ENCODE results near the gene SPTSSA. TPM values are rescaled to one million over a fixed set of nuclear protein-coding genes. Genes with fewer than 3 reads are reported as not detected.

Gene SPTSSA
- total RNA-seq, 1 experiment from 2014 or later = 14.0 TPM

- Histone ChIP-seq H4K20me1 (ENCODE audit: low read length) (no peaks in the 10 kb centered on the region), H3K9me2 (replicated peaks; ENCODE audit: low read length) (no peaks in the 10 kb centered on the region), H3K27ac (ENCODE audit: low read length) (no peak overlapping the region), H3K27me3 (ENCODE audit: low read length) (no peaks in the 10 kb centered on the region), H3K4me2 (ENCODE audit: low read length) (no peak overlapping the region), H3K9me3 (ENCODE audit: low read length) (no peaks in the 10 kb centered on the region), H3F3A (ENCODE audit: low read length, unreplicated experiment) (no peaks in the 10 kb centered on the region), H3K4me3 (ENCODE audit: low read length) (no peak overlapping the region), H3K4me1 (ENCODE audit: insufficient read depth, low read length) (no peaks in the 10 kb centered on the region), H3K9ac (ENCODE audit: low read length) (no peak overlapping the region), H3K79me2 (ENCODE audit: low read length) (no peaks in the 10 kb centered on the region), H2AFZ (ENCODE audit: low read length) (no peak overlapping the region), H3K36me3 (ENCODE audit: low read depth, low read length) (no peaks in the 10 kb centered on the region)
- no TSS peak for BruUV-seq (replicated peaks)
- TF ChIP-seq EZH2phosphoT487 (IDR thresholded peaks at IDR 0.05; ENCODE audit: borderline replicate concordance, low read length) (no peak), EZH2 (IDR thresholded peaks at IDR 0.05; ENCODE audit: low read length, unreplicated experiment) (no peak)
- TF ChIP-seq, protein P1, sequence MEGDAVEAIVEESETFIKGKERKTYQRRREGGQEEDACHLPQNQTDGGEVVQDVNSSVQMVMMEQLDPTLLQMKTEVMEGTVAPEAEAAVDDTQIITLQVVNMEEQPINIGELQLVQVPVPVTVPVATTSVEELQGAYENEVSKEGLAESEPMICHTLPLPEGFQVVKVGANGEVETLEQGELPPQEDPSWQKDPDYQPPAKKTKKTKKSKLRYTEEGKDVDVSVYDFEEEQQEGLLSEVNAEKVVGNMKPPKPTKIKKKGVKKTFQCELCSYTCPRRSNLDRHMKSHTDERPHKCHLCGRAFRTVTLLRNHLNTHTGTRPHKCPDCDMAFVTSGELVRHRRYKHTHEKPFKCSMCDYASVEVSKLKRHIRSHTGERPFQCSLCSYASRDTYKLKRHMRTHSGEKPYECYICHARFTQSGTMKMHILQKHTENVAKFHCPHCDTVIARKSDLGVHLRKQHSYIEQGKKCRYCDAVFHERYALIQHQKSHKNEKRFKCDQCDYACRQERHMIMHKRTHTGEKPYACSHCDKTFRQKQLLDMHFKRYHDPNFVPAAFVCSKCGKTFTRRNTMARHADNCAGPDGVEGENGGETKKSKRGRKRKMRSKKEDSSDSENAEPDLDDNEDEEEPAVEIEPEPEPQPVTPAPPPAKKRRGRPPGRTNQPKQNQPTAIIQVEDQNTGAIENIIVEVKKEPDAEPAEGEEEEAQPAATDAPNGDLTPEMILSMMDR (conservative IDR thresholded peaks at IDR 0.05; ENCODE audit: low read depth, low read length) = no peak
- ChIA-PET CTCF (no interaction called here), POLR2A (ENCODE audit: unreplicated experiment) (no interaction called here)
- intact Hi-C loops (cut with micrococcal nuclease) = no loop called here
- DNase-seq = no peak
- ATAC-seq = no peak
Measured at GRCh38 chr14:34474187-34474679, 12.2 kb upstream of the SPTSSA start.

DNA sequence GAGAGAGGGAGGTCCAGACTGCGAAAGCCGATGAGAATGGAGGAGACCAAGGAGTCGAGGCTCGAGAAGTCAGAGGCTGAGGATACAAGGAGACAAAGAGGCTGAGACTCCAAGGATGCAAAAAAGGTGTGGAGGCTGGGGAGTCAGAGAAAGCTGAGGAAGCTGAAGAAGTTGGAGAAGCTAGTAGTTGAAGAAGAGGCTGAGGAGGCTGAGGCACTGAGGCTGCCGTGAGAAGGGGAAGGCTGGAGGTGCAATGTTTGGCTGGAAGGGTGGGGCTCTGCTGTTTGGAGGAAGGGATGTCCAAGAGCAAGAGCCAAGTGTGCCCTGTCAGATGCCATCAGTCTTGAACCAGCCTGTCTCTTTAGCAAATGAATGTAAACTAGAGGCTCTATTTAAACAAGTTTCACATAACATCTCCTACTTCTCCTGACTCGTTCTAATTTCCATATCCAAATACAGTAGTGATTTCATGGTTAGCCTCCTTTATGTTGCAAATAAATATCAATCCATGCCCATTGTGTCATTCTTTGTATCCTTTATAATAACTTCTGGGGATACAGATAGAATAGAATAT, 10.8 kb upstream of the SPTSSA start:
- H3K4me1 ChIP-seq (ENCODE audit: insufficient read depth, low read length) = no peaks in the 10 kb centered on the region
- H3K9ac ChIP-seq (ENCODE audit: low read length) = no peak overlapping the region
- H4K20me1 ChIP-seq (ENCODE audit: low read length) = no peaks in the 10 kb centered on the region
- intact Hi-C loops (cut with micrococcal nuclease) = no loop called here
- DNase-seq (no peak), ATAC-seq (no peak)
- H3K27me3 ChIP-seq (ENCODE audit: low read length) = no peaks in the 10 kb centered on the region
- H3K36me3 ChIP-seq (ENCODE audit: low read depth, low read length) = no peaks in the 10 kb centered on the region
- no peaks in the 10 kb centered on the region for H3K9me2 ChIP-seq (replicated peaks; ENCODE audit: low read length)
- ChIA-PET CTCF (no interaction called here), POLR2A (ENCODE audit: unreplicated experiment) (interaction anchor here (0.6 kb wide), 1 partner anchor 61 kb away, joined by 3 read pairs; no protein-coding TSS in a partner anchor)
- no peak overlapping the region for H3K4me3 ChIP-seq (ENCODE audit: low read length)
- H2AFZ ChIP-seq (ENCODE audit: low read length) = no peak overlapping the region
- no peak overlapping the region for H3K27ac ChIP-seq (ENCODE audit: low read length)
- no peaks in the 10 kb centered on the region for H3K9me3 ChIP-seq (ENCODE audit: low read length)
- H3F3A ChIP-seq (ENCODE audit: low read length, unreplicated experiment) = no peaks in the 10 kb centered on the region
- TF ChIP-seq EZH2phosphoT487 (IDR thresholded peaks at IDR 0.05; ENCODE audit: borderline replicate concordance, low read length) = no peak
- no peak for TF ChIP-seq EZH2 (IDR thresholded peaks at IDR 0.05; ENCODE audit: low read length, unreplicated experiment)
- TF ChIP-seq, protein P1 (conservative IDR thresholded peaks at IDR 0.05; ENCODE audit: low read depth, low read length) = no peak
- H3K79me2 ChIP-seq (ENCODE audit: low read length) = no peaks in the 10 kb centered on the region
- no TSS peak for BruUV-seq (replicated peaks)
- H3K4me2 ChIP-seq (ENCODE audit: low read length) = no peak overlapping the region

DNA sequence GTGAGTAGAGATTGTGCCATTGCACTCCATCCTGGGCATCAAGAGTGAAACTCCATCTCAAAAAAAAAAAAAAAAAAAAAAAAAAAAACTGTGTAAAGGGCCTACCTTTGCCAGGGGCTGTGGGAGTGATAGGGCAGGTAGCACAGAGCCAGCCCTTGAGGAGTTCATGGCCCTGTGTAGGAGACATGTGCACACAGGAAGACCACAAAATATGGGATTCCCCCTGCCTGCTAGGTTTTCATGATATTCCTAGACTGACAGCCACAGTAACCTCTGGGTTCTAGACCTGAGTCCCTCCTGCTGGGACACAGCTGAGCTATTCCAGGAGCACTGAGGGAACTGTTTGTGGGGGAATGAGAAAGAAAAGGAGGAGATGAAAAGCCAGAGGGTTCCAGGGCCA, 8.3 kb upstream of the SPTSSA start:
- H3K4me1 ChIP-seq (ENCODE audit: insufficient read depth, low read length) = no peaks in the 10 kb centered on the region
- intact Hi-C loops (cut with micrococcal nuclease) = no loop called here
- TF ChIP-seq EZH2 (IDR thresholded peaks at IDR 0.05; ENCODE audit: low read length, unreplicated experiment) (no peak), EZH2phosphoT487 (IDR thresholded peaks at IDR 0.05; ENCODE audit: borderline replicate concordance, low read length) (no peak)
- TF ChIP-seq, protein P1 (conservative IDR thresholded peaks at IDR 0.05; ENCODE audit: low read depth, low read length) = no peak
- H3K4me2 ChIP-seq (ENCODE audit: low read length) = no peak overlapping the region
- H3K27ac ChIP-seq (ENCODE audit: low read length) = no peak overlapping the region
- CTCF ChIA-PET = no interaction called here
- ATAC-seq (no peak), DNase-seq (no peak)
- H3K27me3 ChIP-seq (ENCODE audit: low read length) = no peaks in the 10 kb centered on the region
- H4K20me1 ChIP-seq (ENCODE audit: low read length) = no peaks in the 10 kb centered on the region
- H3K9ac ChIP-seq (ENCODE audit: low read length) = no peak overlapping the region
- H3K79me2 ChIP-seq (ENCODE audit: low read length) = no peaks in the 10 kb centered on the region
- no peaks in the 10 kb centered on the region for H3K36me3 ChIP-seq (ENCODE audit: low read depth, low read length)
- no peaks in the 10 kb centered on the region for H3K9me3 ChIP-seq (ENCODE audit: low read length)
- no peak overlapping the region for H2AFZ ChIP-seq (ENCODE audit: low read length)
- no peak overlapping the region for H3K4me3 ChIP-seq (ENCODE audit: low read length)
- no peaks in the 10 kb centered on the region for H3F3A ChIP-seq (ENCODE audit: low read length, unreplicated experiment)
- no TSS peak for BruUV-seq (replicated peaks)
- H3K9me2 ChIP-seq (replicated peaks; ENCODE audit: low read length) = no peaks in the 10 kb centered on the region
- POLR2A ChIA-PET (ENCODE audit: unreplicated experiment) = interaction anchor here (0.5 kb wide), 1 partner anchor 29 kb away, joined by 4 read pairs; no protein-coding TSS in a partner anchor
